SK-N-SH (cell line): ENCODE results near the gene GOLGA3. TPM values are rescaled to one million over a fixed set of nuclear protein-coding genes. Genes with fewer than 3 reads are reported as not detected.

Experiments
- CTCF ChIA-PET: fragments of 300-600, 350-600 bp; formaldehyde crosslinking; extraction: SDS; loops from one replicate; lab custom pipeline; 2021; lab: Yijun Ruan, JAX
- POLR2A ChIA-PET: fragments of 350-600 bp; sonication (Branson Sonifier 250); formaldehyde crosslinking; extraction: SDS; loops from one replicate; lab custom pipeline; 2020; ENCODE audit warnings: antibody characterized with exemption, inconsistent platforms; lab: Yijun Ruan, JAX
- DNase-seq: peaks from one replicate; pipeline ENCODE4 v3.0.0; 2012
- H2AFZ ChIP-seq: fragments of 200-600 bp; sonication (generic); 2 replicates; pipeline ENCODE4 v1.8.1; 2016; ENCODE audit warnings: antibody characterized with exemption, mild to moderate bottlenecking, low read depth
- H3F3A ChIP-seq: fragments of 200-600 bp; sonication (generic); replicated peaks from 2 replicates; pipeline ENCODE3; 2016; ENCODE audit warnings: antibody characterized with exemption, mild to moderate bottlenecking; ENCODE audit not compliant: insufficient read depth
- H3K27ac ChIP-seq, 2 experiments: fragments of 200-500 bp in 1 of 2; fragments of 200-600 bp in 1 of 2; sonication (Bioruptor generic) in 1 of 2; sonication (generic), shearing (Covaris generic) in 1 of 2; 2 replicates each; pipeline versions ENCODE4 v1.5.1 to v1.6.1; 2014 to 2016; ENCODE audit warnings: low read depth in 2 of 2, inconsistent platforms in 1 of 2, low read length in 1 of 2, mild to moderate bottlenecking in 1 of 2, mixed read lengths in 1 of 2
- H3K27me3 ChIP-seq: fragments of 200-600 bp; sonication (generic), shearing (Covaris generic); 2 replicates; pipeline ENCODE4 v1.6.1; 2016; ENCODE audit warnings: mixed run types; ENCODE audit not compliant: insufficient read depth
- H3K36me3 ChIP-seq, 2 experiments: fragments of 200-500 bp in 1 of 2; fragments of 200-600 bp in 1 of 2; sonication (Bioruptor generic) in 1 of 2; sonication (generic) in 1 of 2; replicated peaks in 1 of 2; 2 replicates each; pipeline versions ENCODE3 to v1.5.1; 2014 to 2016; ENCODE audit warnings: low read length in 1 of 2, mild to moderate bottlenecking in 1 of 2; ENCODE audit not compliant: insufficient read depth in 2 of 2, control insufficient read depth in 1 of 2
- H3K4me1 ChIP-seq, 2 experiments: fragments of 200-500 bp in 1 of 2; fragments of 200-600 bp in 1 of 2; sonication (Bioruptor generic) in 1 of 2; sonication (generic), shearing (Covaris generic) in 1 of 2; 2 replicates each; pipeline versions ENCODE4 v1.5.1 to v1.6.1; 2014 to 2016; ENCODE audit warnings: low read depth in 1 of 2, low read length in 1 of 2, mixed run types in 1 of 2; ENCODE audit not compliant: insufficient read depth in 2 of 2, control insufficient read depth in 1 of 2
- H3K4me2 ChIP-seq: fragments of 200-600 bp; sonication (generic), shearing (Covaris generic); 2 replicates; pipeline ENCODE4 v1.6.1; 2017; ENCODE audit warnings: mixed run types
- H3K4me3 ChIP-seq, 2 experiments: fragments of 200-500 bp in 1 of 2; fragments of 200-600 bp in 1 of 2; sonication (Bioruptor generic) in 1 of 2; sonication (generic), shearing (Covaris generic) in 1 of 2; 2 replicates each; pipeline versions ENCODE4 v1.5.1 to v1.8.1; 2014 to 2016; ENCODE audit warnings: low read depth in 2 of 2, inconsistent platforms in 1 of 2, low read length in 1 of 2, mild to moderate bottlenecking in 1 of 2, mixed read lengths in 1 of 2, moderate library complexity in 1 of 2
- H3K79me2 ChIP-seq: fragments of 200-600 bp; sonication (generic); 2 replicates; pipeline ENCODE4 v1.8.1; 2017; ENCODE audit warnings: mild to moderate bottlenecking; ENCODE audit not compliant: insufficient read depth
- H3K9ac ChIP-seq: fragments of 200-600 bp; sonication (generic); 2 replicates; pipeline ENCODE4 v1.6.1; 2017; ENCODE audit warnings: mixed run types
- H3K9me2 ChIP-seq: fragments of 200-600 bp; sonication (generic); 2 replicates; pipeline ENCODE4 v1.6.1; 2017; ENCODE audit warnings: mixed run types
- H3K9me3 ChIP-seq: fragments of 200-600 bp; sonication (generic); 2 replicates; pipeline ENCODE4 v1.6.1; 2017; ENCODE audit warnings: mixed run types, mild to moderate bottlenecking, moderate library complexity
- H4K20me1 ChIP-seq: fragments of 200-600 bp; sonication (generic); 2 replicates; pipeline ENCODE4 v1.6.1; 2017; ENCODE audit warnings: mild to moderate bottlenecking, mixed run types; ENCODE audit not compliant: insufficient read depth
- ELF1 ChIP-seq: IDR thresholded peaks from 2 replicates; pipeline ENCODE4 v1.4.0; 2012
- EZH2phosphoT487 ChIP-seq: fragments of 200-600 bp; sonication (generic); IDR thresholded peaks from 2 replicates; pipeline ENCODE4 v1.6.1; 2017; ENCODE audit warnings: low read depth, mixed run types, mild to moderate bottlenecking, antibody characterized with exemption, moderate library complexity, borderline replicate concordance
- FOSL2 ChIP-seq: IDR thresholded peaks from 2 replicates; pipeline ENCODE4 v1.4.0; 2012; ENCODE audit warnings: low read depth, mild to moderate bottlenecking, moderate library complexity, borderline replicate concordance
- FOXJ3 ChIP-seq: sonication (generic); formaldehyde crosslinking; IDR thresholded peaks from 2 replicates; pipeline ENCODE4 v1.5.1; 2020; ENCODE audit warnings: mild to moderate bottlenecking, missing genetic modification reagents
- FOXM1 ChIP-seq: IDR thresholded peaks from 2 replicates; pipeline ENCODE4 v1.4.0; 2012; ENCODE audit warnings: low read depth, mild to moderate bottlenecking
- MAX ChIP-seq: IDR thresholded peaks from 2 replicates; pipeline ENCODE4 v1.4.0; 2012; ENCODE audit warnings: low read depth
- MXI1 ChIP-seq: IDR thresholded peaks from 2 replicates; pipeline ENCODE4 v1.6.1; 2012; ENCODE audit warnings: mild to moderate bottlenecking, low read depth, low read length, improper control_type of control experiment
- NFIC ChIP-seq: IDR thresholded peaks from 2 replicates; pipeline ENCODE4 v1.4.0; 2012; ENCODE audit warnings: borderline replicate concordance
- RCOR1 ChIP-seq: fragments of 150-350 bp; IDR thresholded peaks from 2 replicates; pipeline ENCODE4 v1.6.1; 2017; ENCODE audit warnings: antibody characterized with exemption, low read length
- RFX5 ChIP-seq: IDR thresholded peaks from 2 replicates; pipeline ENCODE4 v1.6.1; 2012; ENCODE audit warnings: mild to moderate bottlenecking, improper control_type of control experiment, low read length
- RXRA ChIP-seq: IDR thresholded peaks from 2 replicates; pipeline ENCODE4 v1.4.0; 2012; ENCODE audit warnings: low read depth, mild to moderate bottlenecking, borderline replicate concordance
- SIN3A ChIP-seq: IDR thresholded peaks from 2 replicates; pipeline ENCODE4 v1.6.1; 2012; ENCODE audit warnings: low read depth, mild to moderate bottlenecking, low read length, moderate library complexity, borderline replicate concordance
- SMC3 ChIP-seq: IDR thresholded peaks from 2 replicates; pipeline ENCODE4 v1.6.1; 2012; ENCODE audit warnings: low read depth, low read length, improper control_type of control experiment
- TCF12 ChIP-seq: IDR thresholded peaks from 2 replicates; pipeline ENCODE4 v1.4.0; 2012
- TEAD4 ChIP-seq: IDR thresholded peaks from 2 replicates; pipeline ENCODE4 v1.4.0; 2012; ENCODE audit warnings: mild to moderate bottlenecking, borderline replicate concordance; ENCODE audit not compliant: insufficient read depth
- USF2 ChIP-seq: fragments of 150-350 bp; IDR thresholded peaks from 2 replicates; pipeline ENCODE4 v1.6.1; 2017; ENCODE audit warnings: antibody characterized with exemption, low read length, low read depth, borderline replicate concordance
- YY1 ChIP-seq: IDR thresholded peaks from 2 replicates; pipeline ENCODE4 v1.4.0; 2012; ENCODE audit warnings: low read depth, mild to moderate bottlenecking
- WGBS: methylation state at CpG from one replicate; pipeline ENCODE4 v1.1.6; 2017; ENCODE audit warnings: low lambda C conversion rate; 5-methylcytosine and 5-hydroxymethylcytosine counted together
- polyA plus RNA-seq, 3 experiments: library from polyadenylated mRNA; depleted of rRNA; stranded (reverse); fragments of >200 nt; gene quantifications; 2 replicates each; pipeline ENCODE4 v1.2.3, GENCODE V29; 2012
- TF ChIP-seq, protein P1 (sequence below): IDR thresholded peaks from 2 replicates; pipeline ENCODE4 v1.4.0; 2012; ENCODE audit warnings: low read depth, borderline replicate concordance
- TF ChIP-seq, protein P2 (sequence below): IDR thresholded peaks from 2 replicates; pipeline ENCODE4 v1.4.0; 2012; ENCODE audit warnings: low read depth, borderline replicate concordance

GOLGA3 gene
- polyA plus RNA-seq, 1 of the 3 experiments (the other 2 are of a cell fraction), result 16.9 TPM

DNA sequence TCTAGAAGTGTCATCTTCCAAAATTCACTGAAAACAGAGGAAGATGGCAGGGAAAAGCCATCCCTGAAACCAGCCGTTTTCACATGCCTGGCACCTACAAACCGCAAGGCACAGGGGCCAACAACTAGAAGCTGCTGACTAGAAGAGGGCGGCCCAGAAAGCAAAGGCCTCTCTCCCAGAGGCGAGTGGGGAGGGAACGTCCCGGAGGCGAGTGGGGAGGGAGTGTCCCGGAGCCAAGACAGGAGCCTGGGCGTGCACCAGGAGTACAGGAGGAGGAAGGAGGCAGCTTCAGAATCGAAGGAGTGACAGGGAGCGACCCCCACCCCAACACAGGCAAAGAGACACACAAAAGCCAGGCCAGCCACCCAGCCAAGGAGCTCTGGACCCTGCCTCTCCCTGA is 88.0 kb downstream of the GOLGA3 start:
- no peaks in the 10 kb centered on the region for H3K9me3 ChIP-seq
- H3K27me3 ChIP-seq, result no peaks in the 10 kb centered on the region
- no peak for DNase-seq
- CTCF ChIA-PET, result no interaction called here
- peaks cover 33% of the 10 kb centered on the region; the same call in 1 of the 2 replicates for H4K20me1 ChIP-seq
- peaks cover 65% of the 10 kb centered on the region for H3K79me2 ChIP-seq
- H3K4me1 ChIP-seq, result no peaks in the 10 kb centered on the region
- WGBS, result 98% methylated on average over 10 of the region's 11 CpGs
- no peak overlapping the region for H3K27ac ChIP-seq
- H3F3A ChIP-seq, result peaks cover 13% of the 10 kb centered on the region
- peaks cover 45 to 76% of the 10 kb centered on the region in 2 experiments for H3K36me3 ChIP-seq
- no peak overlapping the region for H3K4me2 ChIP-seq
- no peak overlapping the region for H2AFZ ChIP-seq
- no peak overlapping the region for H3K9ac ChIP-seq
- H3K4me3 ChIP-seq, result no peak overlapping the region
- TF ChIP-seq MAX, result no peak
- TF ChIP-seq TEAD4, result no peak
- no peak for TF ChIP-seq RCOR1
- no peak for TF ChIP-seq EZH2phosphoT487
- TF ChIP-seq TCF12, result no peak
- no peak for TF ChIP-seq SIN3A
- no peak for TF ChIP-seq YY1
- TF ChIP-seq FOXM1, result no peak
- TF ChIP-seq RFX5, result no peak
- no peak for TF ChIP-seq FOSL2
- TF ChIP-seq SMC3, result no peak
- no peak for TF ChIP-seq ELF1
- no peak for TF ChIP-seq NFIC
- TF ChIP-seq, protein P1, sequence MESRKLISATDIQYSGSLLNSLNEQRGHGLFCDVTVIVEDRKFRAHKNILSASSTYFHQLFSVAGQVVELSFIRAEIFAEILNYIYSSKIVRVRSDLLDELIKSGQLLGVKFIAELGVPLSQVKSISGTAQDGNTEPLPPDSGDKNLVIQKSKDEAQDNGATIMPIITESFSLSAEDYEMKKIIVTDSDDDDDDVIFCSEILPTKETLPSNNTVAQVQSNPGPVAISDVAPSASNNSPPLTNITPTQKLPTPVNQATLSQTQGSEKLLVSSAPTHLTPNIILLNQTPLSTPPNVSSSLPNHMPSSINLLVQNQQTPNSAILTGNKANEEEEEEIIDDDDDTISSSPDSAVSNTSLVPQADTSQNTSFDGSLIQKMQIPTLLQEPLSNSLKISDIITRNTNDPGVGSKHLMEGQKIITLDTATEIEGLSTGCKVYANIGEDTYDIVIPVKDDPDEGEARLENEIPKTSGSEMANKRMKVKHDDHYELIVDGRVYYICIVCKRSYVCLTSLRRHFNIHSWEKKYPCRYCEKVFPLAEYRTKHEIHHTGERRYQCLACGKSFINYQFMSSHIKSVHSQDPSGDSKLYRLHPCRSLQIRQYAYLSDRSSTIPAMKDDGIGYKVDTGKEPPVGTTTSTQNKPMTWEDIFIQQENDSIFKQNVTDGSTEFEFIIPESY, result no peak
- TF ChIP-seq FOXJ3 (CRISPR knock-in tag), result no peak
- TF ChIP-seq, protein P2, sequence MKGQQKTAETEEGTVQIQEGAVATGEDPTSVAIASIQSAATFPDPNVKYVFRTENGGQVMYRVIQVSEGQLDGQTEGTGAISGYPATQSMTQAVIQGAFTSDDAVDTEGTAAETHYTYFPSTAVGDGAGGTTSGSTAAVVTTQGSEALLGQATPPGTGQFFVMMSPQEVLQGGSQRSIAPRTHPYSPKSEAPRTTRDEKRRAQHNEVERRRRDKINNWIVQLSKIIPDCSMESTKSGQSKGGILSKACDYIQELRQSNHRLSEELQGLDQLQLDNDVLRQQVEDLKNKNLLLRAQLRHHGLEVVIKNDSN, result no peak
- TF ChIP-seq RXRA, result no peak
- no peak for TF ChIP-seq MXI1
- no peak for TF ChIP-seq USF2
- POLR2A ChIA-PET, result interaction anchor here (1.2 kb wide), 1 partner anchor 10 kb away, joined by 3 read pairs; no protein-coding TSS in a partner anchor
- H3K9me2 ChIP-seq, result no peaks in the 10 kb centered on the region
